ENCODE results near the gene FAM169A. TPM values are rescaled to one million over a fixed set of nuclear protein-coding genes. Genes with fewer than 3 reads are reported as not detected.

FAM169A gene
- total RNA-seq, 1 experiment from 2014 or later: 11.2 TPM

- DNase-seq: no peak
- no peak overlapping the region for H3K9ac ChIP-seq (ENCODE audit: low read length)
- H3K9me3 ChIP-seq (ENCODE audit: low read length): no peaks in the 10 kb centered on the region
- no peaks in the 10 kb centered on the region for H3K4me1 ChIP-seq (ENCODE audit: insufficient read depth, low read length)
- intact Hi-C loops (cut with micrococcal nuclease): no loop called here
- TF ChIP-seq CTCF (conservative IDR thresholded peaks at IDR 0.05; ENCODE audit: low read depth, low read length) (no peak), EZH2 (IDR thresholded peaks at IDR 0.05; ENCODE audit: low read length, unreplicated experiment) (no peak), EZH2phosphoT487 (IDR thresholded peaks at IDR 0.05; ENCODE audit: borderline replicate concordance, low read length) (no peak)
- no peaks in the 10 kb centered on the region for H3K36me3 ChIP-seq (ENCODE audit: low read depth, low read length)
- no peak overlapping the region for H3K4me3 ChIP-seq (ENCODE audit: low read length)
- no peak for ATAC-seq
- no peaks in the 10 kb centered on the region for H3K27me3 ChIP-seq (ENCODE audit: low read length)
- H4K20me1 ChIP-seq (ENCODE audit: low read length): no peaks in the 10 kb centered on the region
- H3K27ac ChIP-seq (ENCODE audit: low read length): no peak overlapping the region
- H3F3A ChIP-seq (ENCODE audit: low read length, unreplicated experiment): no peaks in the 10 kb centered on the region
- no peak overlapping the region for H2AFZ ChIP-seq (ENCODE audit: low read length)
- ChIA-PET POLR2A (ENCODE audit: unreplicated experiment) (no interaction called here), CTCF (no interaction called here)
- no peaks in the 10 kb centered on the region for H3K79me2 ChIP-seq (ENCODE audit: low read length)
- H3K9me2 ChIP-seq (replicated peaks; ENCODE audit: low read length): no peaks in the 10 kb centered on the region
- no peak overlapping the region for H3K4me2 ChIP-seq (ENCODE audit: low read length)
- BruUV-seq (replicated peaks): no TSS peak
Measured at GRCh38 chr5:74877624-74878304, 11.6 kb upstream of the FAM169A start.

- H3K9me2 ChIP-seq (replicated peaks; ENCODE audit: low read length): no peaks in the 10 kb centered on the region
- H3K27me3 ChIP-seq (ENCODE audit: low read length): no peaks in the 10 kb centered on the region
- no peaks in the 10 kb centered on the region for H4K20me1 ChIP-seq (ENCODE audit: low read length)
- intact Hi-C loops (cut with micrococcal nuclease): no loop called here
- no peaks in the 10 kb centered on the region for H3K9me3 ChIP-seq (ENCODE audit: low read length)
- no peaks in the 10 kb centered on the region for H3K4me1 ChIP-seq (ENCODE audit: insufficient read depth, low read length)
- H3K4me2 ChIP-seq (ENCODE audit: low read length): no peak overlapping the region
- no peaks in the 10 kb centered on the region for H3K79me2 ChIP-seq (ENCODE audit: low read length)
- ATAC-seq (no peak), DNase-seq (no peak)
- no peaks in the 10 kb centered on the region for H3K36me3 ChIP-seq (ENCODE audit: low read depth, low read length)
- no TSS peak for BruUV-seq (replicated peaks)
- CTCF ChIA-PET: no interaction called here
- H3K4me3 ChIP-seq (ENCODE audit: low read length): no peak overlapping the region
- POLR2A ChIA-PET (ENCODE audit: unreplicated experiment): no interaction called here
- no peak overlapping the region for H3K27ac ChIP-seq (ENCODE audit: low read length)
- H3F3A ChIP-seq (ENCODE audit: low read length, unreplicated experiment): no peaks in the 10 kb centered on the region
- no peak overlapping the region for H2AFZ ChIP-seq (ENCODE audit: low read length)
- TF ChIP-seq EZH2 (IDR thresholded peaks at IDR 0.05; ENCODE audit: low read length, unreplicated experiment) (no peak), CTCF (conservative IDR thresholded peaks at IDR 0.05; ENCODE audit: low read depth, low read length) (no peak), EZH2phosphoT487 (IDR thresholded peaks at IDR 0.05; ENCODE audit: borderline replicate concordance, low read length) (no peak)
- no peak overlapping the region for H3K9ac ChIP-seq (ENCODE audit: low read length)
Measured at GRCh38 chr5:74875994-74876791, 10.0 kb upstream of the FAM169A start.
